ENCODE data around the gene SLC25A21. TPM values are rescaled to one million over a fixed set of nuclear protein-coding genes. Genes with fewer than 3 reads are reported as not detected.

The SLC25A21 gene
- total RNA-seq, 1 donor from 2014 or later = 6.4 TPM

GRCh38 chr14:36773136-36773540, 399.3 kb downstream of the SLC25A21 start:
- Histone ChIP-seq H3K79me2 (ENCODE audit: low read depth) (no peaks in the 10 kb centered on the region), H3K27ac (no peak overlapping the region), H3K4me1 (peaks cover under 1% of the 10 kb centered on the region), H3K4me3 (no peak overlapping the region), H3K36me3 (no peaks in the 10 kb centered on the region), H4K20me1 (ENCODE audit: low read depth) (no peaks in the 10 kb centered on the region), H2AFZ (replicated peaks) (no peak overlapping the region), H3F3A (ENCODE audit: low read depth) (no peaks in the 10 kb centered on the region), H3K9me3 (ENCODE audit: low read depth) (no peaks in the 10 kb centered on the region), H3K9ac (no peak overlapping the region), H3K27me3 (no peaks in the 10 kb centered on the region), H3K4me2 (no peak overlapping the region)
- TF ChIP-seq EZH2 (IDR thresholded peaks at IDR 0.05) = no peak
- no peak for TF ChIP-seq CTCF (IDR thresholded peaks at IDR 0.05)
- no peak for TF ChIP-seq EZH2phosphoT487 (IDR thresholded peaks at IDR 0.05)
- Mint-ChIP-seq H3K9me3 (no peaks in the 10 kb centered on the region), H3K27ac (no peak overlapping the region), H3K4me1 (no peaks in the 10 kb centered on the region), H3K27me3 (ENCODE audit: insufficient read depth, low read depth) (no peaks in the 10 kb centered on the region), H3K36me3 (no peaks in the 10 kb centered on the region), H3K4me3 (no peak overlapping the region)
- no peak for DNase-seq (ENCODE audit: low spot score)

DNA sequence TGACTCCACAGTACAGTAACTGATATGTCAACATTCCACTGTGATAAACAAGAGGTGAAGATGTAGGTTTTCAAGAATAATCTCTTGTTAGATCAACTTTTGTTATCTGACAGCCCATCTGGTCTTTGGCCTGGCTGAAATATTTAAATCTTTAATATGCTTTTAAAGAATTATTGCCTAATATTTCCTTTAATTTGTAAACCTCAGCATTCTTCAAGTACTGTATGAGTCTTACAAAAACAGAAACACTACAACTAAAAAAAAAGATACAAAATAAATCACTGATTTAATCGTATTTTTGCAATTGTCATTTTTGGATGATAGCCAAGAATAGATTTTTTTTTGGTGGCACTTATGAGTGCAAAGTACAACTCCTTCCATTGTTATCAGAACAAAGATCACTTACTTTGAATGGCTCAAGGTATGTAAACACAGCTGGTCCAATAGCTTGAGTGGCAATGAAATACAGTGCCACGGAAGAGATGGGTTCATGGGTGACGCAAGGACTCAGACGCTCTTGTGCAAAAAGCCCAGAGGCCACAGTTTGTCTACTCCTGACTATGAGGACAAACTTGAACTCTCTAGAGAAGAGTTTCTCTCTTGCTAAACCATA, 401.3 kb downstream of the SLC25A21 start:
- H3K36me3 ChIP-seq = no peaks in the 10 kb centered on the region
- Mint-ChIP-seq H3K4me3 (no peak overlapping the region), H3K9me3 (no peaks in the 10 kb centered on the region), H3K4me1 (peaks cover 9% of the 10 kb centered on the region), H3K27ac (no peak overlapping the region), H3K27me3 (ENCODE audit: insufficient read depth, low read depth) (no peaks in the 10 kb centered on the region), H3K36me3 (no peaks in the 10 kb centered on the region)
- H3K27ac ChIP-seq = no peak overlapping the region
- no peak overlapping the region for H2AFZ ChIP-seq (replicated peaks)
- H3K9me3 ChIP-seq (ENCODE audit: low read depth) = no peaks in the 10 kb centered on the region
- DNase-seq (ENCODE audit: low spot score) = no peak
- H3K27me3 ChIP-seq = no peaks in the 10 kb centered on the region
- H4K20me1 ChIP-seq (ENCODE audit: low read depth) = no peaks in the 10 kb centered on the region
- no peaks in the 10 kb centered on the region for H3K79me2 ChIP-seq (ENCODE audit: low read depth)
- H3F3A ChIP-seq (ENCODE audit: low read depth) = no peaks in the 10 kb centered on the region
- TF ChIP-seq EZH2 (IDR thresholded peaks at IDR 0.05) (no peak), CTCF (IDR thresholded peaks at IDR 0.05) (no peak), EZH2phosphoT487 (IDR thresholded peaks at IDR 0.05) (no peak)
- H3K4me3 ChIP-seq = no peak overlapping the region
- H3K4me2 ChIP-seq = no peak overlapping the region
- H3K9ac ChIP-seq = no peak overlapping the region
- peaks cover 7% of the 10 kb centered on the region for H3K4me1 ChIP-seq

DNA sequence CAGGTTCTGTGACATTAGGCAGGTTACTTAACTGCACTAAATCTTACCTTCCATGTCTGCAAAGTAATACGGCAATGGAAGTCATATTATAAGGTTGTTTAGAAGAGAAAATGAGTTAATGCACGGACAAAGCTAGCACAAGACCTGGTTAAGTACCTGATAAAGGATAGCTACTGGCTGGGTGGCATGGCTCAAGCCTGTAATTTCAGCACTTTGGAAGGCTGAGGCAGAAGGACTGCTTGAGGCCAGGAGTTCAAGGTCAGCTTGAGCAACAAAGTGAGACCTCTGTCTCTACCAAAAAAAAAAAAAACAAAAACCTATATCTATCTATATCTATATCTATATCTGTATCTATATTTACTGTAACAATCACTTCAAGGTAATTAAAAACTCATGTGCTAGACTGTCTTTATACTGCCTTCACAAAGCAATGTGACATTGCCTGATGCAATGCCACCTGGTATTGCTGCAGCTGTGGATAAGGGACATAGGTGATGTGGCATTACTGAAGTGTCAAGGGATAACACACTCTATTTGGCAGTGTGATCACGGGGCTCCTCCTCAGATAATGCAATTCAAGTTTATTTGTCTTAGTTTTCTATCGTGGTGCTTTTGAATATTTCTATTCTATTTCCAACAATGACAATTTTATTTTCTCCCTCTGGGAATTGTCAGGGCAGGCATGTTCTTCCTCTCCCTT, 403.6 kb downstream of the SLC25A21 start:
- Mint-ChIP-seq H3K36me3 (no peaks in the 10 kb centered on the region), H3K27me3 (ENCODE audit: insufficient read depth, low read depth) (no peaks in the 10 kb centered on the region), H3K4me3 (no peak overlapping the region), H3K4me1 (peaks cover 16% of the 10 kb centered on the region), H3K27ac (no peak overlapping the region), H3K9me3 (no peaks in the 10 kb centered on the region)
- no peak overlapping the region for H3K27ac ChIP-seq
- no peaks in the 10 kb centered on the region for H3K27me3 ChIP-seq
- H3K79me2 ChIP-seq (ENCODE audit: low read depth) = no peaks in the 10 kb centered on the region
- no peaks in the 10 kb centered on the region for H3K36me3 ChIP-seq
- H3F3A ChIP-seq (ENCODE audit: low read depth) = no peaks in the 10 kb centered on the region
- TF ChIP-seq EZH2 (IDR thresholded peaks at IDR 0.05) (no peak), EZH2phosphoT487 (IDR thresholded peaks at IDR 0.05) (no peak), CTCF (IDR thresholded peaks at IDR 0.05) (no peak)
- DNase-seq (ENCODE audit: low spot score) = no peak
- H4K20me1 ChIP-seq (ENCODE audit: low read depth) = no peaks in the 10 kb centered on the region
- H3K4me1 ChIP-seq = peaks cover 7% of the 10 kb centered on the region
- no peak overlapping the region for H3K4me2 ChIP-seq
- no peak overlapping the region for H2AFZ ChIP-seq (replicated peaks)
- no peaks in the 10 kb centered on the region for H3K9me3 ChIP-seq (ENCODE audit: low read depth)
- no peak overlapping the region for H3K4me3 ChIP-seq
- no peak overlapping the region for H3K9ac ChIP-seq
